ENCODE results near the gene ZSCAN5A.
"Not testable (repeated sequence)": the region's sequence is repeated elsewhere in the genome, so short reads cannot be mapped to it uniquely, and the experiment has no call there.

ZSCAN5A gene

DNA sequence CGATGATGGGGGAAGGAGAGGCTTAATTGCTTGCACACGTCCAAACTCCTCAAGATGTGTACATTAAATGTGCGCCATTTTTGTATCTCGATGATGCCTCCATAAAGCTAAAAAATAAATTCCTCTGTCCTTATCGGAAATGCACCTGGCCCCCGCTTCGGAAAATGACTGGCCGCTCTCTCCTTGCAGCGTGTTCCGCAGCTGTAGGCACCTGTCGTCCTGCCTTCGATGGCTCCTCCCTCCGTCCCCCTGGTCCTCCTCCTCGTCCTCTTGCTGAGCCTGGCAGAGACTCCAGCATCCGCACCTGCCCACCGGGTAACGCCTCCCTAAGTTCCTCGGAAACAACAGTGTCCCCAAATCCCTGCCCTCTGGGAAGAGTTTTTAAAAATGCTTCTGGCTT lies 137.8 kb downstream of the ZSCAN5A start:
- H3K4me3 ChIP-seq (ENCODE audit: low read length), result no peak overlapping the region
- TF ChIP-seq, protein P1, sequence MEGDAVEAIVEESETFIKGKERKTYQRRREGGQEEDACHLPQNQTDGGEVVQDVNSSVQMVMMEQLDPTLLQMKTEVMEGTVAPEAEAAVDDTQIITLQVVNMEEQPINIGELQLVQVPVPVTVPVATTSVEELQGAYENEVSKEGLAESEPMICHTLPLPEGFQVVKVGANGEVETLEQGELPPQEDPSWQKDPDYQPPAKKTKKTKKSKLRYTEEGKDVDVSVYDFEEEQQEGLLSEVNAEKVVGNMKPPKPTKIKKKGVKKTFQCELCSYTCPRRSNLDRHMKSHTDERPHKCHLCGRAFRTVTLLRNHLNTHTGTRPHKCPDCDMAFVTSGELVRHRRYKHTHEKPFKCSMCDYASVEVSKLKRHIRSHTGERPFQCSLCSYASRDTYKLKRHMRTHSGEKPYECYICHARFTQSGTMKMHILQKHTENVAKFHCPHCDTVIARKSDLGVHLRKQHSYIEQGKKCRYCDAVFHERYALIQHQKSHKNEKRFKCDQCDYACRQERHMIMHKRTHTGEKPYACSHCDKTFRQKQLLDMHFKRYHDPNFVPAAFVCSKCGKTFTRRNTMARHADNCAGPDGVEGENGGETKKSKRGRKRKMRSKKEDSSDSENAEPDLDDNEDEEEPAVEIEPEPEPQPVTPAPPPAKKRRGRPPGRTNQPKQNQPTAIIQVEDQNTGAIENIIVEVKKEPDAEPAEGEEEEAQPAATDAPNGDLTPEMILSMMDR (conservative IDR thresholded peaks at IDR 0.05; ENCODE audit: low read depth, low read length), result no peak
- DNase-seq (ENCODE audit: low read depth), result no peak

DNA sequence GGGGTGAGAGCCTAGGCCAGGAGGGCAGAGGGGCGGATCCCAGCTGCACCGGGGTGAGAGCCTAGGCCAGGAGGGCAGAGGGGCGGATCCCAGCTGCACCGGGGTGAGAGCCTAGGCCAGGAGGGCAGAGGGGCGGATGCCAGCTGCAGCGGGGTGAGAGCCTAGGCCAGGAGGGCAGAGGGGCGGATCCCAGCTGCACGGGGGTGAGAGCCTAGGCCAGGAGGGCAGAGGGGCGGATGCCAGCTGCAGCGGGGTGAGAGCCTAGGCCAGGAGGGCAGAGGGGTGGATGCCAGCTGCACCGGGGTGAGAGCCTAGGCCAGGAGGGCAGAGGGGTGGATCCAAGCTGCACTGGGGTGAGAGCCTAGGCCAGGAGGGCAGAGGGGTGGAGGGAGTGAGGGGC lies 138.3 kb downstream of the ZSCAN5A start:
- DNase-seq (ENCODE audit: low read depth); H3K4me3 ChIP-seq (ENCODE audit: low read length): not testable (repeated sequence)

DNA sequence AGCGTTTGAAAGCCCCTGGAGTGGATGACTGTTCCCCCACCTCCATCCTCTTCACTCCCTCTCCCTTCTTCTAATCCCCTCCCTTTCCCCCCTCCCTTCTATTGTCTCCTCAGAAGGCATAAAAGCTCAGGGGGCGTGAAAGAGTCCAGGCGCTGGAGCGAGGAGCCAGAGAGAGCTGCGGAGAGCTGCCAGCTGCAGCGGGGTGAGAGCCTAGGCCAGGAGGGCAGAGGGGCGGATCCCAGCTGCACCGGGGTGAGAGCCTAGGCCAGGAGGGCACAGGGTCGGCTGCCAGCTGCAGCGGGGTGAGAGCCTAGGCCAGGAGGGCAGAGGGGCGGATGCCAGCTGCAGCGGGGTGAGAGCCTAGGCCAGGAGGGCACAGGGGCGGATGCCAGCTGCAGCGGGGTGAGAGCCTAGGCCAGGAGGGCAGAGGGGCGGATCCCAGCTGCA lies 138.8 kb downstream of the ZSCAN5A start, which contains the start of gene GALP:
GALP (plus strand) TSS at position 148 of the 447 bp plus-strand sequence. CDS start 1,101 bp downstream, outside the sequence.
- not testable (repeated sequence) for DNase-seq (ENCODE audit: low read depth); H3K4me3 ChIP-seq (ENCODE audit: low read length)

DNA sequence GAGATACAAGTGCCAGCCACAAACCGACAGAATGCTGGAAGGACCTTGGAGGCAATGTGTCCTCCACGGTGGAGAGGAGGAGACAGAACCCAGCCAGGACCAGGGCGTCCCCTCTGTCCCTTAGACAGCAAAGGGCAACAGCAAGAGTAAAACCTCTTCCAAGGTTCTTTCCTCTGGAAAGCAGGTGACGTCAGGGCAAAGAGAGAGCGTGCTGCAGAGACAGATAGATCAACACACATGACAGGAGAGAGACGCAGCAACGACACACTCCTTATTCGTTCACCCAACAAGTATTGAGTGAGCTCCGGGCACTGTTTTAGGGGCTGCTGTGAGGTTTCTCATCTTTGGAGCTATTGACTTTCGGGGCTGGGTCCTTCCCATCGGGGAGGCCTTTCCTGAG lies 140.1 kb downstream of the ZSCAN5A start:
- TF ChIP-seq, protein P1 (conservative IDR thresholded peaks at IDR 0.05; ENCODE audit: low read depth, low read length), result no peak
- DNase-seq (ENCODE audit: low read depth), result no peak
- H3K4me3 ChIP-seq (ENCODE audit: low read length), result no peak overlapping the region

DNA sequence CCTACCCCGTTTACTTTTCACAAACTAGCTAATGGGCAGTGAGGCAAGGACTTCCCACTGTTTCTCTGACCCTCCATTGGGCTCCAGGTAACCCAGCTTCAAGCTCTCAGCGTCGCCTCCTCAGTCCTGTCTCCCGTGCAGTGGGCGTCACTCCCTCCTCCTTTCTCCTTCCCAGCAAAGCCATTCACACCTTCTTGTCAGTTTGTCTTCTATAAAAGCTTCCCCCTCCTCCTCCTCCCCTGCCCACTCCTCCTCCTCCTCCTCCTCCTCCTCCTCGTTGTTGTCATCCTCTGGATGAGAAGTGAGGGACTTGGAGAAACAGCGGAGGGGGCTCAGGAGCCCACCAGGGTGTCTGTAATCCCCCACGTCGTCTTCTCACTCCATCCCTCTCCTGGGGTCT lies 140.6 kb downstream of the ZSCAN5A start:
- TF ChIP-seq, protein P1 (conservative IDR thresholded peaks at IDR 0.05; ENCODE audit: low read depth, low read length), result no peak
- H3K4me3 ChIP-seq (ENCODE audit: low read length), result no peak overlapping the region
- DNase-seq (ENCODE audit: low read depth), result no peak

All from retinal pigment epithelial cell (primary cell).